ENCODE measurements around the gene BCAR1. TPM values are rescaled to one million over a fixed set of nuclear protein-coding genes. Genes with fewer than 3 reads are reported as not detected.

The BCAR1 gene
- total and polyA plus RNA-seq, 3 donors from 2014 or later, result 83.8 to 201 (median 139) TPM

DNA sequence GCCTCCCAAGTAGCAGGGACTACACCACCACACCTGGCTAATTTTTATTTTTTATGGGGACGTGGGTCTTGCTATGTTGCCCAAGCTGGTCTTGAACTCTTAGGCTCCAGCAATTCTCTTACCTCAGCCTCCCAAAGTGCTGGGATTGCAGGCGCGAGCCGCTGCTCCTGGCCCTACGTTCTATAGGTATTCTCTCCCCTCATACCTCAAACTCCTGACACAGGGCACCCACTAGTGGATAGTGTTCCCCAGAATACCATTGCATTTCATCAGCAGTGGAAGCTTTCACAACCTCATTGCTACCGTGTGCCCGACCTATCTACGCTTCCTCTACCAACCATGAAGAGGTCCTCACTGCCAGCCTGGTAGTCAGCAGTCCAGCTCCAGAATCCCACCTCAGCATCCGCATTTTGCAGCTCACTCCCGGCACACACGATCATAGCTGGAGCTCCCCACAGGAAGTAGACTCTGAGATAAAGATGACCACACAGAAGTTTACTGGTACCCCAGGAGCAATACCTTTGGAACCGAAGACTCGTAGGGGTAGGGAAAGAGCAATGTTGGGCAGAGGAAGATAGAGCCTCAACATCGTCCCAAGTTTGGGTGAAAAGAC, 53.8 kb downstream of the BCAR1 start:
- intact Hi-C loops (cut with DNase I; ENCODE audit: low total_unique reads), result no loop called here
- Histone ChIP-seq H3K4me3 (no peak overlapping the region), H3K27ac (no peak overlapping the region), H3K36me3 (ENCODE audit: low read depth, missing control alignments) (no peaks in the 10 kb centered on the region), H3K4me1 (peaks cover 10% of the 10 kb centered on the region), H3K9me3 (no peaks in the 10 kb centered on the region), H3K27me3 (no peaks in the 10 kb centered on the region)
- WGBS, 2 donors, result 44 to 55% methylated on average over 14 of the region's 14 CpGs
- no peak for TF ChIP-seq POLR2A (IDR thresholded peaks at IDR 0.05)
- TF ChIP-seq, protein P1, sequence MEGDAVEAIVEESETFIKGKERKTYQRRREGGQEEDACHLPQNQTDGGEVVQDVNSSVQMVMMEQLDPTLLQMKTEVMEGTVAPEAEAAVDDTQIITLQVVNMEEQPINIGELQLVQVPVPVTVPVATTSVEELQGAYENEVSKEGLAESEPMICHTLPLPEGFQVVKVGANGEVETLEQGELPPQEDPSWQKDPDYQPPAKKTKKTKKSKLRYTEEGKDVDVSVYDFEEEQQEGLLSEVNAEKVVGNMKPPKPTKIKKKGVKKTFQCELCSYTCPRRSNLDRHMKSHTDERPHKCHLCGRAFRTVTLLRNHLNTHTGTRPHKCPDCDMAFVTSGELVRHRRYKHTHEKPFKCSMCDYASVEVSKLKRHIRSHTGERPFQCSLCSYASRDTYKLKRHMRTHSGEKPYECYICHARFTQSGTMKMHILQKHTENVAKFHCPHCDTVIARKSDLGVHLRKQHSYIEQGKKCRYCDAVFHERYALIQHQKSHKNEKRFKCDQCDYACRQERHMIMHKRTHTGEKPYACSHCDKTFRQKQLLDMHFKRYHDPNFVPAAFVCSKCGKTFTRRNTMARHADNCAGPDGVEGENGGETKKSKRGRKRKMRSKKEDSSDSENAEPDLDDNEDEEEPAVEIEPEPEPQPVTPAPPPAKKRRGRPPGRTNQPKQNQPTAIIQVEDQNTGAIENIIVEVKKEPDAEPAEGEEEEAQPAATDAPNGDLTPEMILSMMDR (IDR thresholded peaks at IDR 0.05), result no peak
- DNase-seq, result no peak

DNA sequence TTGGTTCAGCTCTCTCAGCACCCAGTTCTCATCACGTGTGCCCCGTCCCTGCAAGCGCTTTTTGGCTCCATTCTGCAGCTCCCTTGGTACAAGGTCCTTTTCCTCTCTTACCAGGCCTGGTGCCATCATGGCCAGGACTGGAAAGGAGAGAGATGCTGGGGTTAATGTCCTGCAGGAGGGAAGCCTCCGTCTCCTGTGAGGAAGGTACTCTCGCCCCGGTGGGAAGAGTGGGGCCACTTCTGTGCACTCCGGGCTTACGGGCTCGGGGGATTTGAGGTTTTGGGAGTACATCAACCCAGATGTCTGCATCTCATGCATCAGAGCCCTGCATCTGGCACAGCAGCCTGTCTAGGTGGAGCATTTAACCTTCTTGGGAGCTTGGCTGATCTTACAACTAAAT, 54.6 kb downstream of the BCAR1 start:
- intact Hi-C loops (cut with DNase I; ENCODE audit: low total_unique reads), result no loop called here
- TF ChIP-seq POLR2A (IDR thresholded peaks at IDR 0.05), result no peak
- TF ChIP-seq, protein P1 (IDR thresholded peaks at IDR 0.05), result no peak
- H3K27me3 ChIP-seq, result no peaks in the 10 kb centered on the region
- H3K4me3 ChIP-seq, result no peak overlapping the region
- WGBS, 2 donors, result 83 to 85% methylated on average over 8 of the region's 9 CpGs
- no peak for DNase-seq
- no peak overlapping the region for H3K27ac ChIP-seq
- H3K4me1 ChIP-seq, result peaks cover 10% of the 10 kb centered on the region
- H3K36me3 ChIP-seq (ENCODE audit: low read depth, missing control alignments), result no peaks in the 10 kb centered on the region
- no peaks in the 10 kb centered on the region for H3K9me3 ChIP-seq

DNA sequence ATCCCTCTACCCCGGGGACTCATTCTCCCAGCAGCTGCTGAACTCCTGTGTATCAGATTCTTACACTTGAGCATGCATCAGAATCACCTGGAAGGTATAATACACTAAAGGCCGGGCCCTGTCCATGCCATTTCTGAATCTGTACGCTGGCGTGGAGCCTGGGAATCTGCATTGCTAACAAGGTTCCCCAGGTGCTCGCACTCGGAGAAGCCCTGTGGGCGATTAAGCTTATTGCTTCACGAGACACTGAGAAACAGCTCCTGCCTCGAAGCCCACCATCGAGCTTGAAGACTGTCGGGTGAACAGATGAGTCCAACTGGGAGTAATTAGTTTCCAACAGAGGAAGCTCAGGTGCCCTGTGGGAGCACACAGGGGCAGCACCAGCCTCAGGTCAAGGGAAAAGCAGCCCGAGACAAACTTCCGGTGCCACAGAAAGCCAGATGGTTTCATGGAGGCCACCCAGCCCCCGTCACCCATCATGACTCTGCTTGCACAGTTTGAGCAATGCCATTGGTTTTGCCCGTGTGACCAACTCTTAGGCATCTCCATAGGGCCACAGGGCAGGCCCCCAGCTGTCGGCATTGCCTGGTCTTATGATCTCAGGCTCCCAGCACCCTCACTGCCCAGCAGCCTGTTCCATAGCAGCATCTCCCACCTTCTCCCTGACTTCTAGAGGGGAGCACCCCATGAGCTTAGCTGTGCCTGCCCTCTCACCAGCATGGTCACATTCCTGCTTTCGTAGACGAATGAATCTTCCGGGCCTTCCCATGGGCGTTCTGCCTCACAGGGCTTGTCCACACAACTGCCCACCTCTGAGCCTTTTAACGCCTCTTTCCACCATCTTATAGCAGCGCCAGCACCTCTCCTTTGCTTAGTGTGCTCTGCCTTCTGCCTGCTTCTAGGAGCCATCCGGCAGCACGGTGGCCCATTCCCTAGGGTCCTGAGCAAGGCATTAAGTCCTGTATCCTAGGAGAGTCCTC, 55.3 kb downstream of the BCAR1 start:
- Histone ChIP-seq H3K4me3 (no peak overlapping the region), H3K9me3 (no peaks in the 10 kb centered on the region), H3K4me1 (peaks cover 6% of the 10 kb centered on the region), H3K27ac (no peak overlapping the region), H3K27me3 (no peaks in the 10 kb centered on the region), H3K36me3 (ENCODE audit: low read depth, missing control alignments) (no peaks in the 10 kb centered on the region)
- DNase-seq, result no peak
- 81 to 88% methylated on average over 22 to 24 of the region's 24 CpGs for WGBS, 2 donors
- TF ChIP-seq POLR2A (IDR thresholded peaks at IDR 0.05), result no peak
- TF ChIP-seq, protein P1 (IDR thresholded peaks at IDR 0.05), result no peak
- intact Hi-C loops (cut with DNase I; ENCODE audit: low total_unique reads), result no loop called here

DNA sequence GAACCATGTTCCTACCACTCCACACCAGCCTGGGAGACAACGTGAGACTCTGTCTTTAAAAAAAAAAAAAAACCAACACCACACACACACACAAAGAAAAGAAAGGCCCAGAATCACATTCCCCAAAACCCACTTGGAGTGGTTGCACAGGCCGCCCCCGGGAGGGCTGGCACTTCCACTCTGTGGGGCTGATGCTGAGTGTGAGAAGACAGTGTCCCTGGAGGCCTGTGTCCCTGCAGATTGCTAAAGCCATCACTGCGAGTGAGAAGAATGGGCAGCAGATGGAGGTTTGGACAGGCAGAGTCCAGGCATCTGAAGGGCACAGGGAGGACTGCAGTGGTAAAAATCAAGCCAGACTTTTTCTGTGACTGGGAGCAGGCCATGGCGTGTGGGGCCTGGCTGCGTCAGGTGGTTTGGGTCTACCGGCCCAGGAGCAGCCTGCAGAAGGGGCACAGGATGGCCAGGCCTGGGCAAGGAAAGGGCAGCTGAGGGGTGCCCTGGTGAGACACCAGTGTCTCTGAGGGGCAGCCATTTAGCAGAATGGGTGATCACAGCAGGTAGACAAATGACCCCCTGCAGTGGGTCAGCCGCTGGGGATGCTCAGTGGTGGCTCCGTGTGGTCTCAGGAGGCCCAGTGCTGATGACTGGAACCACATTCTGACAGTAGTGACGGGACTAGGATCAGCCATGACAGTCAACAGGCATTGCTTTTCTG, 57.5 kb downstream of the BCAR1 start:
- WGBS, 2 donors, result 79 to 85% methylated on average over 10 of the region's 10 CpGs
- peaks cover 6% of the 10 kb centered on the region for H3K4me1 ChIP-seq
- no peak for TF ChIP-seq POLR2A (IDR thresholded peaks at IDR 0.05)
- TF ChIP-seq, protein P1 (IDR thresholded peaks at IDR 0.05), result no peak
- no peaks in the 10 kb centered on the region for H3K36me3 ChIP-seq (ENCODE audit: low read depth, missing control alignments)
- H3K4me3 ChIP-seq, result no peak overlapping the region
- no peak overlapping the region for H3K27ac ChIP-seq
- intact Hi-C loops (cut with DNase I; ENCODE audit: low total_unique reads), result no loop called here
- H3K9me3 ChIP-seq, result no peaks in the 10 kb centered on the region
- no peaks in the 10 kb centered on the region for H3K27me3 ChIP-seq
- DNase-seq, result no peak
